SU-DHL-6 (cell line): ENCODE results near the gene CACNA1C.

Experiments used
- EZH2phosphoT487 ChIP-seq: fragments of 200-600 bp; sonication (generic), shearing (Covaris generic); conservative IDR thresholded peaks from 2 replicates; pipeline ENCODE4 v1.6.1; 2018; ENCODE audit warnings: mild to moderate bottlenecking, antibody characterized with exemption, low read length, moderate library complexity, mixed read lengths
- TF ChIP-seq, protein P1 (sequence below): fragments of 200-600 bp; sonication (generic); IDR thresholded peaks from one replicate; pipeline ENCODE4 v1.5.1; 2017; ENCODE audit warnings: antibody characterized with exemption, mild to moderate bottlenecking, low read length, moderate library complexity; ENCODE audit not compliant: insufficient read depth, poor library complexity, severe bottlenecking

DNA sequence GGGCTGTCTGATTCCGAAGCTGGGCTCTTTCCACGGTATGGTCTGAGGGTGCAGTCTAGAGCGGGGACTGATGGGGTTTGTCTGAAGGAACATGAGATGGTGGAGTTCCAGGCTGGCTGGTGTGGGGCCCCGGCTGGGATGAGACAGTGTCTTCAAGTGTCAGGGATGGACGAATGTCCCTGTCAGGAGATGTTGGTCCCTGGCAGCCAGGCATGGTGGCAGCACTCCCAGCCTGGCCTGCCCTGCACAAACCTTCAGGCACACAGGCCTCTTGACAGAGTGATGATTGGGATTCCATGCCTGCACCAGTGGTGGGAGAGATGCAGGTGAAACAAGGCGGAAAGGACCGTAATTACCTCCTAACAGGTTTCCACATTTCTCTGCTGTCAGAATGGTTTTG lies 221.9 kb downstream of the CACNA1C start:
- TF ChIP-seq, protein P1, sequence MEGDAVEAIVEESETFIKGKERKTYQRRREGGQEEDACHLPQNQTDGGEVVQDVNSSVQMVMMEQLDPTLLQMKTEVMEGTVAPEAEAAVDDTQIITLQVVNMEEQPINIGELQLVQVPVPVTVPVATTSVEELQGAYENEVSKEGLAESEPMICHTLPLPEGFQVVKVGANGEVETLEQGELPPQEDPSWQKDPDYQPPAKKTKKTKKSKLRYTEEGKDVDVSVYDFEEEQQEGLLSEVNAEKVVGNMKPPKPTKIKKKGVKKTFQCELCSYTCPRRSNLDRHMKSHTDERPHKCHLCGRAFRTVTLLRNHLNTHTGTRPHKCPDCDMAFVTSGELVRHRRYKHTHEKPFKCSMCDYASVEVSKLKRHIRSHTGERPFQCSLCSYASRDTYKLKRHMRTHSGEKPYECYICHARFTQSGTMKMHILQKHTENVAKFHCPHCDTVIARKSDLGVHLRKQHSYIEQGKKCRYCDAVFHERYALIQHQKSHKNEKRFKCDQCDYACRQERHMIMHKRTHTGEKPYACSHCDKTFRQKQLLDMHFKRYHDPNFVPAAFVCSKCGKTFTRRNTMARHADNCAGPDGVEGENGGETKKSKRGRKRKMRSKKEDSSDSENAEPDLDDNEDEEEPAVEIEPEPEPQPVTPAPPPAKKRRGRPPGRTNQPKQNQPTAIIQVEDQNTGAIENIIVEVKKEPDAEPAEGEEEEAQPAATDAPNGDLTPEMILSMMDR: no peak
- TF ChIP-seq EZH2phosphoT487: no peak
